HepG2 (cell line): ENCODE results near the gene DMPK. TPM values are rescaled to one million over a fixed set of nuclear protein-coding genes. Genes with fewer than 3 reads are reported as not detected.
A peak's percentile ranks its signal among the peaks of the same experiment; 100 is the strongest.

Experiments
- ATAC-seq: fragments of 200-7000 bp; cut with Tn5 transposase; 3 replicates; pipeline ENCODE4 v1.9.1; 2020; ENCODE audit warnings: mild to moderate bottlenecking, moderate library complexity
- BruUV-seq: library from RNA; stranded (reverse); fragments of 400-500 nt; replicated peaks from 2 replicates; lab custom pipeline; 2021; lab: Mats Ljungman, UMichigan
- CTCF ChIA-PET: fragments of 300-600 bp; formaldehyde crosslinking; extraction: SDS; loops from one replicate; lab custom pipeline; 2021; ENCODE audit warnings: low total read pairs, inconsistent platforms, low intra/inter-chr PET ratio; lab: Yijun Ruan, JAX
- POLR2A ChIA-PET: fragments of 350-600 bp; sonication (Branson Sonifier 250); formaldehyde crosslinking; loops from one replicate; lab custom pipeline; 2020; ENCODE audit warnings: antibody characterized with exemption, inconsistent platforms; lab: Yijun Ruan, JAX
- DNase-seq: peaks from one replicate; pipeline ENCODE4 v3.0.0-alpha.2; 2015; ENCODE audit warnings: low spot score
- FAIRE-seq: peaks from 3 replicates; lab custom pipeline; 2011; peaks lifted over from hg19 to GRCh38; lab: Jason Lieb, UNC
- H2AFZ ChIP-seq: one replicate; pipeline ENCODE4 v1.6.1; 2011; ENCODE audit warnings: low read length, inconsistent platforms
- H3K27ac ChIP-seq: fragments of 300-600 bp; 3 replicates; pipeline ENCODE4 v1.8.0; 2011; ENCODE audit warnings: mixed run types, mild to moderate bottlenecking, mixed read lengths, low read length, inconsistent platforms; ENCODE audit not compliant: insufficient read depth; ENCODE audit errors: extremely low read length
- H3K27me3 ChIP-seq, 2 experiments: fragments of 200-600 bp in 1 of 2; 2 replicates in 1 of 2; 3 replicates in 1 of 2; pipeline versions ENCODE4 v1.6.0 to v1.8.0; 2011; ENCODE audit warnings: low read length in 2 of 2, mild to moderate bottlenecking in 2 of 2, moderate library complexity in 2 of 2, inconsistent platforms in 1 of 2; ENCODE audit not compliant: insufficient read depth in 2 of 2, control insufficient read depth in 1 of 2
- H3K36me3 ChIP-seq, 2 experiments: fragments of 200-600 bp in 1 of 2; replicated peaks in 1 of 2; 2 replicates in 1 of 2; 3 replicates in 1 of 2; pipeline versions ENCODE4 v1.5.1 to v1.8.0; 2011; ENCODE audit warnings: low read length in 2 of 2, inconsistent platforms in 1 of 2; ENCODE audit not compliant: insufficient read depth in 2 of 2, control insufficient read depth in 1 of 2
- H3K4me1 ChIP-seq: 2 replicates; pipeline ENCODE4 v1.5.1; 2012; ENCODE audit warnings: low read length, inconsistent platforms; ENCODE audit not compliant: insufficient read depth
- H3K4me2 ChIP-seq: 2 replicates; pipeline ENCODE4 v1.6.0; 2011; ENCODE audit warnings: low read depth, low read length, inconsistent platforms
- H3K4me3 ChIP-seq, 3 experiments: fragments of 200-600 bp in 1 of 3; sonication (generic), shearing (Covaris generic) in 1 of 3; replicated peaks in 1 of 3; 2 replicates each; pipeline ENCODE4 v1.5.1; 2011 to 2016; ENCODE audit warnings: low read length in 3 of 3, inconsistent platforms in 2 of 3, low read depth in 2 of 3, mild to moderate bottlenecking in 2 of 3, control low read depth in 1 of 3, mixed read lengths in 1 of 3; ENCODE audit not compliant: insufficient read depth in 1 of 3
- H3K79me2 ChIP-seq: one replicate; pipeline ENCODE4 v1.6.1; 2011; ENCODE audit warnings: low read length, inconsistent platforms; ENCODE audit not compliant: insufficient read depth
- H3K9ac ChIP-seq: 2 replicates; pipeline ENCODE4 v1.6.0; 2011; ENCODE audit warnings: mild to moderate bottlenecking, low read depth, low read length, inconsistent platforms; ENCODE audit not compliant: insufficient read depth
- H3K9me3 ChIP-seq: 2 replicates; pipeline ENCODE4 v1.5.1; 2012; ENCODE audit warnings: mild to moderate bottlenecking, low read length
- H4K20me1 ChIP-seq: 2 replicates; pipeline ENCODE4 v1.6.0; 2011; ENCODE audit warnings: inconsistent platforms, mild to moderate bottlenecking, low read length, moderate library complexity; ENCODE audit not compliant: insufficient read depth
- ISL2 ChIP-seq: sonication (generic); formaldehyde crosslinking; IDR thresholded peaks from 2 replicates; pipeline ENCODE4 v1.5.0; 2020; ENCODE audit warnings: missing genetic modification reagents
- SKI ChIP-seq: fragments of 450-650 bp; IDR thresholded peaks from one replicate; pipeline ENCODE4 v1.6.1; 2018; ENCODE audit warnings: mild to moderate bottlenecking; ENCODE audit not compliant: partially characterized antibody
- TAF15 ChIP-seq: fragments of 200-400 bp; formaldehyde crosslinking; IDR thresholded peaks from one replicate; pipeline ENCODE4 v1.6.1; 2018; ENCODE audit warnings: mild to moderate bottlenecking, low read depth, low read length; ENCODE audit not compliant: poor library complexity, severe bottlenecking
- ZFP37 ChIP-seq: sonication (generic); formaldehyde crosslinking; IDR thresholded peaks from 2 replicates; pipeline ENCODE4 v1.4.0; 2020; ENCODE audit warnings: missing genetic modification reagents, borderline replicate concordance
- ZNF788 ChIP-seq: sonication (generic); formaldehyde crosslinking; IDR thresholded peaks from 2 replicates; pipeline ENCODE4 v1.5.0; 2020; ENCODE audit warnings: mild to moderate bottlenecking, missing genetic modification reagents, borderline replicate concordance
- WGBS: methylation state at CpG from one replicate; pipeline ENCODE4 v1.1.6; 2017; ENCODE audit warnings: low lambda C conversion rate; 5-methylcytosine and 5-hydroxymethylcytosine counted together
- in situ Hi-C: cut with HindIII; loops from 2 replicates; pipeline ENCODE4 v1.10.0; 2017; ENCODE audit warnings: low pct_unique_long_range_greater_than_20kb; ENCODE audit not compliant: extremely low pct_ligation_motif_present
- intact Hi-C: fragments of 100-400 bp; cut with micrococcal nuclease; formaldehyde crosslinking; loops from one replicate; pipeline ENCODE4 v1.10.0; 2022; ENCODE audit not compliant: unreplicated experiment
- polyA plus RNA-seq, 8 experiments: library from polyadenylated mRNA; depleted of rRNA in 3 of 8; stranded (reverse) in 7 of 8; unstranded in 1 of 8; fragments of >200 nt; fragmentation: Illumina TruSeq in 4 of 8; extraction: Trizol in 4 of 8; gene quantifications; 2 replicates each; pipeline versions ENCODE4 v1.2.1 to v1.2.3, GENCODE V29; 2011 to 2016; ENCODE audit warnings: low read depth in 4 of 8, missing spikeins in 1 of 8, mixed read lengths in 1 of 8; ENCODE audit not compliant: insufficient read depth in 1 of 8
- total RNA-seq, 5 experiments: library from RNA; depleted of rRNA; stranded (reverse); fragments of >200 nt; fragmentation: Illumina TruSeq; extraction: Trizol; gene quantifications; 2 replicates each; pipeline ENCODE4 v1.2.3, GENCODE V29; 2016; ENCODE audit warnings: low read depth in 1 of 5
- TF ChIP-seq, protein P1 (sequence below): sonication (generic); formaldehyde crosslinking; IDR thresholded peaks from 2 replicates; pipeline ENCODE4 v1.5.0; 2020; ENCODE audit warnings: mild to moderate bottlenecking, missing genetic modification reagents, moderate library complexity
- TF ChIP-seq, protein P2 (sequence below): sonication (generic); formaldehyde crosslinking; IDR thresholded peaks from 2 replicates; pipeline ENCODE4 v1.5.1; 2020; ENCODE audit warnings: mild to moderate bottlenecking, missing genetic modification reagents, borderline replicate concordance
- TF ChIP-seq, protein P3 (sequence below): sonication (generic); formaldehyde crosslinking; IDR thresholded peaks from 2 replicates; pipeline ENCODE4 v1.8.0; 2022; ENCODE audit warnings: mild to moderate bottlenecking, missing genetic modification reagents, moderate library complexity
- TF ChIP-seq, protein P4 (sequence below): sonication (generic); formaldehyde crosslinking; IDR thresholded peaks from 2 replicates; pipeline ENCODE4 v1.4.0; 2020; ENCODE audit warnings: mild to moderate bottlenecking, missing genetic modification reagents

Gene DMPK
- total and polyA plus RNA-seq, 2 of the 13 experiments (the other 11 are each of a cell fraction or from before 2014, with no cell fraction given), result 5.3 to 8.8 TPM

DNA sequence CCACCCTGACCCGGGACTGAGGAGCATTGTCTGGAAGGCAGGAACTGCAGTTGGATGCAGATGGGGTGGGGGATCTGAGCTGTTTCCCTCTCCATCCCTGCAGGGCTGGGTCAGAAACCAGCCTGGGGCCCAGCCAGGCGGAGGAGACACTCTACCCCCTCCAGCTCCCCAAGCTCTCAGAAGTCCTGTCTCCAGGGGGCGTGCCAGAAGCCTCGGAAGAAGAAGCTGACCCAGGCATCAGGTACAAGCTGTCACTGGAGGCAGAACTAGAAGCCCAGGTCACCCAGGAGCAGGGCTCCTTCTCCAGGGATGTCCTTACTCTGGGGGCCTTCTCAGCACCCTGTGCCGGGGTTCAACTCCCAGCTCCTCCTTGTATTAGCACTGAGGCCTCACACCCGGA is 28.7 kb downstream of the DMPK start:
- in situ Hi-C loops, result no loop called here
- CTCF ChIA-PET, result no interaction called here
- Histone ChIP-seq H3K27ac (no peak overlapping the region), H3K4me1 (peaks cover 20% of the 10 kb centered on the region), H3K79me2 (no peaks in the 10 kb centered on the region), H3K4me3 (no peak overlapping the region), H3K4me2 (no peak overlapping the region), H3K27me3 (peaks cover 0 to 29% of the 10 kb centered on the region in 2 experiments; a peak in 2 of 5 replicates), H4K20me1 (no peaks in the 10 kb centered on the region), H3K36me3 (no peaks in the 10 kb centered on the region), H3K9me3 (no peaks in the 10 kb centered on the region), H2AFZ (no peak overlapping the region), H3K9ac (no peak overlapping the region)
- WGBS, result 44% methylated on average over 2 of the region's 6 CpGs
- TF ChIP-seq ISL2 (CRISPR knock-in tag), result no peak
- TF ChIP-seq, protein P1, sequence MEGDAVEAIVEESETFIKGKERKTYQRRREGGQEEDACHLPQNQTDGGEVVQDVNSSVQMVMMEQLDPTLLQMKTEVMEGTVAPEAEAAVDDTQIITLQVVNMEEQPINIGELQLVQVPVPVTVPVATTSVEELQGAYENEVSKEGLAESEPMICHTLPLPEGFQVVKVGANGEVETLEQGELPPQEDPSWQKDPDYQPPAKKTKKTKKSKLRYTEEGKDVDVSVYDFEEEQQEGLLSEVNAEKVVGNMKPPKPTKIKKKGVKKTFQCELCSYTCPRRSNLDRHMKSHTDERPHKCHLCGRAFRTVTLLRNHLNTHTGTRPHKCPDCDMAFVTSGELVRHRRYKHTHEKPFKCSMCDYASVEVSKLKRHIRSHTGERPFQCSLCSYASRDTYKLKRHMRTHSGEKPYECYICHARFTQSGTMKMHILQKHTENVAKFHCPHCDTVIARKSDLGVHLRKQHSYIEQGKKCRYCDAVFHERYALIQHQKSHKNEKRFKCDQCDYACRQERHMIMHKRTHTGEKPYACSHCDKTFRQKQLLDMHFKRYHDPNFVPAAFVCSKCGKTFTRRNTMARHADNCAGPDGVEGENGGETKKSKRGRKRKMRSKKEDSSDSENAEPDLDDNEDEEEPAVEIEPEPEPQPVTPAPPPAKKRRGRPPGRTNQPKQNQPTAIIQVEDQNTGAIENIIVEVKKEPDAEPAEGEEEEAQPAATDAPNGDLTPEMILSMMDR (CRISPR knock-in tag), result peak; percentile 50
- ATAC-seq (peak; percentile 61), FAIRE-seq (no peak), DNase-seq (no peak)
- intact Hi-C loops, result no loop called here
- POLR2A ChIA-PET, result interaction anchor here (1.8 to 2.0 kb wide), 2 partner anchors 14 to 16 kb away, joined by 9 to 11 read pairs; partner anchors contain the start of gene SIX5
- BruUV-seq, result no TSS peak

DNA sequence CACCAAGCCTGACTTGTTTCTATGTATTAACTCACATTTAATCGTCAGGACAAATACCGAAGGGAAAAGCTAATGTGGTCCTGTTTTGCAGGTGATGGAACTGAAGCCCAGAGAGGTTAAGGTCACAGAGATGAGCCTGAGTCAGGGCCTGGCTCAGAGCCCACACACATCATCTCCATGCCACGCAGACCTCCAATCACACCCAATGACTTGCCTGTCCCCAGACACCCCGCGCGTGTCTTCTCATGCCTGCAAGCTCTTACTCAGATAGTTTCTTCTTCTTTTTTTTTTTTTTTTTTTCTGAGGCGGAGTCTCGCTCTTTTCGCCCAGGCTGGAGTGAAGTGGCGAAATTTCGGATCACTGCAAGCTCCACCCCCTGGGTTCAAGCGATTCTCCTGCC is 29.7 kb downstream of the DMPK start:
- in situ Hi-C loops, result no loop called here
- ChIA-PET CTCF (no interaction called here), POLR2A (interaction anchor here (1.5 kb wide), 1 partner anchor 17 kb away, joined by 8 read pairs; the partner anchor contains the start of gene SIX5)
- Histone ChIP-seq H3K27ac (no peak overlapping the region), H3K9me3 (no peaks in the 10 kb centered on the region), H4K20me1 (no peaks in the 10 kb centered on the region), H3K36me3 (no peaks in the 10 kb centered on the region), H3K4me1 (peaks cover 11% of the 10 kb centered on the region), H2AFZ (no peak overlapping the region), H3K27me3 (peaks cover 0 to 26% of the 10 kb centered on the region in 2 experiments; a peak in 2 of 5 replicates), H3K9ac (no peak overlapping the region), H3K79me2 (no peaks in the 10 kb centered on the region), H3K4me3 (no peak overlapping the region), H3K4me2 (no peak overlapping the region)
- ATAC-seq (no peak), FAIRE-seq (no peak), DNase-seq (no peak)
- intact Hi-C loops, result no loop called here
- BruUV-seq, result no TSS peak
- 76% methylated on average over 12 of the region's 12 CpGs for WGBS
- TF ChIP-seq ZFP37, result no peak
- TF ChIP-seq, protein P2, sequence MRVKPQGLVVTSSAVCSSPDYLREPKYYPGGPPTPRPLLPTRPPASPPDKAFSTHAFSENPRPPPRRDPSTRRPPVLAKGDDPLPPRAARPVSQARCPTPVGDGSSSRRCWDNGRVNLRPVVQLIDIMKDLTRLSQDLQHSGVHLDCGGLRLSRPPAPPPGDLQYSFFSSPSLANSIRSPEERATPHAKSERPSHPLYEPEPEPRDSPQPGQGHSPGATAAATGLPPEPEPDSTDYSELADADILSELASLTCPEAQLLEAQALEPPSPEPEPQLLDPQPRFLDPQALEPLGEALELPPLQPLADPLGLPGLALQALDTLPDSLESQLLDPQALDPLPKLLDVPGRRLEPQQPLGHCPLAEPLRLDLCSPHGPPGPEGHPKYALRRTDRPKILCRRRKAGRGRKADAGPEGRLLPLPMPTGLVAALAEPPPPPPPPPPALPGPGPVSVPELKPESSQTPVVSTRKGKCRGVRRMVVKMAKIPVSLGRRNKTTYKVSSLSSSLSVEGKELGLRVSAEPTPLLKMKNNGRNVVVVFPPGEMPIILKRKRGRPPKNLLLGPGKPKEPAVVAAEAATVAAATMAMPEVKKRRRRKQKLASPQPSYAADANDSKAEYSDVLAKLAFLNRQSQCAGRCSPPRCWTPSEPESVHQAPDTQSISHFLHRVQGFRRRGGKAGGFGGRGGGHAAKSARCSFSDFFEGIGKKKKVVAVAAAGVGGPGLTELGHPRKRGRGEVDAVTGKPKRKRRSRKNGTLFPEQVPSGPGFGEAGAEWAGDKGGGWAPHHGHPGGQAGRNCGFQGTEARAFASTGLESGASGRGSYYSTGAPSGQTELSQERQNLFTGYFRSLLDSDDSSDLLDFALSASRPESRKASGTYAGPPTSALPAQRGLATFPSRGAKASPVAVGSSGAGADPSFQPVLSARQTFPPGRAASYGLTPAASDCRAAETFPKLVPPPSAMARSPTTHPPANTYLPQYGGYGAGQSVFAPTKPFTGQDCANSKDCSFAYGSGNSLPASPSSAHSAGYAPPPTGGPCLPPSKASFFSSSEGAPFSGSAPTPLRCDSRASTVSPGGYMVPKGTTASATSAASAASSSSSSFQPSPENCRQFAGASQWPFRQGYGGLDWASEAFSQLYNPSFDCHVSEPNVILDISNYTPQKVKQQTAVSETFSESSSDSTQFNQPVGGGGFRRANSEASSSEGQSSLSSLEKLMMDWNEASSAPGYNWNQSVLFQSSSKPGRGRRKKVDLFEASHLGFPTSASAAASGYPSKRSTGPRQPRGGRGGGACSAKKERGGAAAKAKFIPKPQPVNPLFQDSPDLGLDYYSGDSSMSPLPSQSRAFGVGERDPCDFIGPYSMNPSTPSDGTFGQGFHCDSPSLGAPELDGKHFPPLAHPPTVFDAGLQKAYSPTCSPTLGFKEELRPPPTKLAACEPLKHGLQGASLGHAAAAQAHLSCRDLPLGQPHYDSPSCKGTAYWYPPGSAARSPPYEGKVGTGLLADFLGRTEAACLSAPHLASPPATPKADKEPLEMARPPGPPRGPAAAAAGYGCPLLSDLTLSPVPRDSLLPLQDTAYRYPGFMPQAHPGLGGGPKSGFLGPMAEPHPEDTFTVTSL, result no peak
- TF ChIP-seq, protein P3, sequence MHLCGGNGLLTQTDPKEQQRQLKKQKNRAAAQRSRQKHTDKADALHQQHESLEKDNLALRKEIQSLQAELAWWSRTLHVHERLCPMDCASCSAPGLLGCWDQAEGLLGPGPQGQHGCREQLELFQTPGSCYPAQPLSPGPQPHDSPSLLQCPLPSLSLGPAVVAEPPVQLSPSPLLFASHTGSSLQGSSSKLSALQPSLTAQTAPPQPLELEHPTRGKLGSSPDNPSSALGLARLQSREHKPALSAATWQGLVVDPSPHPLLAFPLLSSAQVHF (CRISPR knock-in tag), result no peak
- no peak for TF ChIP-seq TAF15
- TF ChIP-seq, protein P4, sequence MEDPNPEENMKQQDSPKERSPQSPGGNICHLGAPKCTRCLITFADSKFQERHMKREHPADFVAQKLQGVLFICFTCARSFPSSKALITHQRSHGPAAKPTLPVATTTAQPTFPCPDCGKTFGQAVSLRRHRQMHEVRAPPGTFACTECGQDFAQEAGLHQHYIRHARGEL, result no peak
- no peak for TF ChIP-seq SKI
- TF ChIP-seq ZNF788 (CRISPR knock-in tag), result no peak
